Mammary epithelial cell (primary cell): ENCODE measurements around the gene CFAP45.

Experiments
- EZH2 ChIP-seq: IDR thresholded peaks from 2 replicates; pipeline ENCODE4 v1.6.1; 2012; ENCODE audit warnings: low read length, inconsistent platforms, borderline replicate concordance
- TF ChIP-seq, protein P1 (sequence below), 2 donors: IDR thresholded peaks in 1 of 2; conservative IDR thresholded peaks in 1 of 2; 2 replicates each; pipeline ENCODE4 v1.5.1; 2011 to 2012; ENCODE audit warnings: inconsistent platforms in 2 of 2, low read length in 2 of 2, mild to moderate bottlenecking in 2 of 2, control low read depth in 1 of 2, low read depth in 1 of 2; ENCODE audit not compliant: insufficient read depth in 1 of 2; ENCODE audit errors: extremely low read depth in 1 of 2

DNA sequence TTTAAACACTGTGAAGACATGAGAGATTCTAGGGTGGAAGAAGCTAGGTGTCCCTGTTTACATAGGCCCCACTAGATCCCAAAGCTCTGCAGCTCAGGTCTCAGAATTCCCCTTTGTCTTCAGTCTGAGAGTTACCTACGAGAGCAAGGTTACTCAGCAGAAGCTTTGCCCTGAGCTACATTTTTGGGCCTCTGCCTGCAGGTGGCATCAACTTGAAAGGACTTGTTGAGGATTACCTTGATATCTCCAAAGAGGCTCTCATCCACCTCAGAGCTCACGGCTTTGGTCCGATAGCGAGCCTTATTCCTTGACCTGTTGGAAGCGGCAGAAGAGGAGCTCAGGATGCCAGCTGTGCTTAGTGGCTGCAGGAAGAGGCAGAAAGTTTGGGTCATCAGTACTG, 7.0 kb downstream of the CFAP45 start:
- TF ChIP-seq, protein P1, sequence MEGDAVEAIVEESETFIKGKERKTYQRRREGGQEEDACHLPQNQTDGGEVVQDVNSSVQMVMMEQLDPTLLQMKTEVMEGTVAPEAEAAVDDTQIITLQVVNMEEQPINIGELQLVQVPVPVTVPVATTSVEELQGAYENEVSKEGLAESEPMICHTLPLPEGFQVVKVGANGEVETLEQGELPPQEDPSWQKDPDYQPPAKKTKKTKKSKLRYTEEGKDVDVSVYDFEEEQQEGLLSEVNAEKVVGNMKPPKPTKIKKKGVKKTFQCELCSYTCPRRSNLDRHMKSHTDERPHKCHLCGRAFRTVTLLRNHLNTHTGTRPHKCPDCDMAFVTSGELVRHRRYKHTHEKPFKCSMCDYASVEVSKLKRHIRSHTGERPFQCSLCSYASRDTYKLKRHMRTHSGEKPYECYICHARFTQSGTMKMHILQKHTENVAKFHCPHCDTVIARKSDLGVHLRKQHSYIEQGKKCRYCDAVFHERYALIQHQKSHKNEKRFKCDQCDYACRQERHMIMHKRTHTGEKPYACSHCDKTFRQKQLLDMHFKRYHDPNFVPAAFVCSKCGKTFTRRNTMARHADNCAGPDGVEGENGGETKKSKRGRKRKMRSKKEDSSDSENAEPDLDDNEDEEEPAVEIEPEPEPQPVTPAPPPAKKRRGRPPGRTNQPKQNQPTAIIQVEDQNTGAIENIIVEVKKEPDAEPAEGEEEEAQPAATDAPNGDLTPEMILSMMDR (conservative IDR thresholded peaks at IDR 0.05 in 1 of 2, IDR thresholded peaks at IDR 0.05 in 1 of 2; ENCODE audit: extremely low read depth in 1 of 2, insufficient read depth in 1 of 2, low read depth in 1 of 2, low read length in 2 of 2): peak in 1 of 2 donors; percentile 55
- no peak for TF ChIP-seq EZH2
